Heart left ventricle (tissue), 16 donors: ENCODE data around the gene EID2B. TPM values are rescaled to one million over a fixed set of nuclear protein-coding genes. Genes with fewer than 3 reads are reported as not detected.

Source experiments
- ATAC-seq, 4 donors: fragments of 200-7000 bp; cut with Tn5 transposase; one replicate each; pipeline ENCODE4 v1.9.1; 2020 to 2022; ENCODE audit warnings: moderate library complexity in 4 of 4, mild to moderate bottlenecking in 3 of 4, moderate number of reproducible peaks in 1 of 4
- DNase-seq, 5 donors: peaks; one replicate each; pipeline ENCODE4 v3.0.0-alpha.2; 2020
- H3K27ac ChIP-seq, 12 donors: fragments of 200-600 bp; sonication (generic) in 4 of 12; one replicate each; pipeline versions ENCODE4 v1.5.0 to v1.8.0; 2016 to 2022; ENCODE audit warnings: mild to moderate bottlenecking in 2 of 12
- H3K27me3 ChIP-seq, 9 donors: fragments of 200-600 bp; sonication (generic) in 2 of 9; one replicate each; pipeline versions ENCODE4 v1.5.1 to v1.8.0; 2016 to 2022; ENCODE audit warnings: mild to moderate bottlenecking in 3 of 9
- H3K36me3 ChIP-seq, 9 donors: fragments of 200-600 bp; sonication (generic) in 2 of 9; one replicate each; pipeline versions ENCODE4 v1.5.0 to v1.8.0; 2018 to 2022; ENCODE audit warnings: mild to moderate bottlenecking in 2 of 9
- H3K4me1 ChIP-seq, 12 donors: fragments of 200-600 bp; sonication (generic) in 4 of 12; one replicate each; pipeline versions ENCODE4 v1.5.0 to v1.8.0; 2016 to 2022; ENCODE audit warnings: mild to moderate bottlenecking in 3 of 12
- H3K4me3 ChIP-seq, 12 donors: fragments of 200-600 bp; sonication (generic) in 4 of 12; one replicate each; pipeline versions ENCODE4 v1.5.0 to v1.8.0; 2017 to 2022; ENCODE audit warnings: mild to moderate bottlenecking in 9 of 12, moderate library complexity in 4 of 12
- H3K9me3 ChIP-seq, 12 donors: fragments of 200-600 bp; sonication (generic) in 4 of 12; one replicate each; pipeline versions ENCODE4 v1.5.0 to v1.8.0; 2016 to 2022; ENCODE audit warnings: mild to moderate bottlenecking in 1 of 12
- CTCF ChIP-seq, 12 donors: fragments of 200-600 bp; sonication (generic) in 4 of 12; IDR thresholded peaks; one replicate each; pipeline versions ENCODE4 v1.5.0 to v1.8.0; 2018 to 2022; ENCODE audit warnings: antibody characterized with exemption in 12 of 12, mild to moderate bottlenecking in 5 of 12
- POLR2A ChIP-seq, 2 donors: fragments of 450-650 bp; IDR thresholded peaks; one replicate each; pipeline ENCODE4 v1.6.1; 2017; ENCODE audit warnings: antibody characterized with exemption in 2 of 2, mild to moderate bottlenecking in 2 of 2, moderate library complexity in 2 of 2
- WGBS, 4 donors: extraction: QIAGEN DNeasy Blood & Tissue Kit in 2 of 4; methylation state at CpG; one replicate each; pipeline versions ENCODE4 v1.1.5 to v1.1.7; 2013 to 2018; 5-methylcytosine and 5-hydroxymethylcytosine counted together
- intact Hi-C, 10 donors: fragments of 100-400 bp; cut with DNase I; formaldehyde crosslinking; loops; one replicate each; pipeline versions ENCODE4 v1.11.1 to v1.14.2; 2022
- polyA plus RNA-seq, 2 donors: library from polyadenylated mRNA; stranded (reverse); fragments of 200-250 nt; gene quantifications; one replicate each; pipeline ENCODE4 v1.2.3, GENCODE V29; 2013
- total RNA-seq, 9 donors: library from RNA; depleted of rRNA in 2 of 9; stranded (reverse); fragments of >200 nt in 2 of 9; fragmentation: NEBNext Ultra II Directional in 3 of 9; extraction: Animal tissue kit (Norgen Biotek cat#: 25700) in 3 of 9; gene quantifications; one replicate each; pipeline versions ENCODE4 v1.1.0 to v1.2.4, GENCODE V29; 2016 to 2023
- donor health status: ischemic (EF 13 %, LVEDD 7.1; RV severe dilation, severe dysfunction).
- donor health status: healthy with polysubstance abuse.
- donor health status: DM: no; HTN: yes; CAD: no.
- donor health status: DM: no; HTN: no; CAD: no.
- donor health status: ischemic (EF 25% LVEDD 6.9; RV normal size, moderate dysfunction).
- donor health status: ischemic (EF 25% LVEDD 5.7; RV mildly dilated, moderate dysfunction).
- donor health status: healthy.
- donor health status: DM: yes; HTN: yes; CAD: no.
- donor health status: ischemic (EF 35%, LVEDD 5.7; RV mildly dilated, moderate dysfunction).
- donor health status: nonischemic (EF 11% LVEDD 7.7; RV severe dilation, severe dysfunction).
- donor health status: DM: yes; HTN: yes; CAD: no.
- donor health status: PGD.
- donor health status: ischemic (EF 29% LVEDD 5.4; RV normal size, mild dysfunction).
- donor health status: nonischemic (EF 23%, LVEDD 6.1; RV moderate dilation, normal function).

Gene EID2B
- total and polyA plus RNA-seq, 11 donors: 1.1 to 5.1 (median 2.7) TPM

- 55 to 71% (median 63%) methylated on average over 1 of the region's 1 CpG for WGBS, 4 donors
- ATAC-seq (no peak), DNase-seq (no peak)
- Histone ChIP-seq H3K4me1 (peaks cover 0 to 7% (median 3%) of the 10 kb centered on the region in 12 donors), H3K9me3 (no peaks in the 10 kb centered on the region), H3K27me3 (peaks cover 0 to 5% (median 0%) of the 10 kb centered on the region in 9 donors), H3K4me3 (no peak overlapping the region), H3K27ac (no peak overlapping the region), H3K36me3 (no peaks in the 10 kb centered on the region)
- TF ChIP-seq POLR2A (IDR thresholded peaks at IDR 0.05): no peak
- TF ChIP-seq CTCF (IDR thresholded peaks at IDR 0.05): no peak
- intact Hi-C loops: loop anchor here in 3 of 10 donors (5.0 to 10.0 kb wide), 2 partner anchors 300 to 418 kb away; partner anchors contain the start of genes FBL (in 2 of the 3) and PAK4 (in 1 of the 3)
These were observed 12.3 kb upstream of the EID2B start for GRCh38 chr19:39544911-39545310.

GRCh38 chr19:39544226-39544903 is 11.7 kb upstream of the EID2B start:
- Histone ChIP-seq H3K9me3 (no peaks in the 10 kb centered on the region), H3K4me1 (peaks cover 0 to 7% (median 3%) of the 10 kb centered on the region in 12 donors), H3K27me3 (peaks cover 0 to 5% (median 0%) of the 10 kb centered on the region in 9 donors), H3K27ac (no peak overlapping the region), H3K36me3 (no peaks in the 10 kb centered on the region), H3K4me3 (no peak overlapping the region)
- 88 to 90% (median 89%) methylated on average over 7 of the region's 7 CpGs for WGBS, 4 donors
- ATAC-seq: no peak
- TF ChIP-seq CTCF (IDR thresholded peaks at IDR 0.05) (no peak), POLR2A (IDR thresholded peaks at IDR 0.05) (no peak)
- no peak for DNase-seq
- intact Hi-C loops: loop anchor here in 3 of 10 donors (5.0 to 10.0 kb wide), 2 partner anchors 300 to 417 kb away; partner anchors contain the start of genes FBL (in 2 of the 3) and PAK4 (in 1 of the 3)

- H3K4me3 ChIP-seq: no peak overlapping the region
- WGBS, 4 donors: 90 to 93% (median 92%) methylated on average over 3 of the region's 3 CpGs
- ATAC-seq (no peak), DNase-seq (no peak)
- intact Hi-C loops: loop anchor here in 3 of 10 donors (5.0 to 10.0 kb wide), 2 partner anchors 301 to 416 kb away; partner anchors contain the start of genes FBL (in 2 of the 3) and PAK4 (in 1 of the 3)
- H3K36me3 ChIP-seq: no peaks in the 10 kb centered on the region
- peaks cover 0 to 15% (median 10%) of the 10 kb centered on the region in 12 donors for H3K4me1 ChIP-seq
- TF ChIP-seq POLR2A (IDR thresholded peaks at IDR 0.05) (no peak), CTCF (IDR thresholded peaks at IDR 0.05) (no peak)
- peaks cover 0 to 5% (median 0%) of the 10 kb centered on the region in 9 donors for H3K27me3 ChIP-seq
- H3K9me3 ChIP-seq: no peaks in the 10 kb centered on the region
- no peak overlapping the region for H3K27ac ChIP-seq
These were observed 10.8 kb upstream of the EID2B start for GRCh38 chr19:39543477-39543857.

GRCh38 chr19:39542206-39542605 is 9.6 kb upstream of the EID2B start:
- intact Hi-C loops: loop anchor here in 3 of 10 donors (5.0 to 10.0 kb wide), 2 partner anchors 303 to 415 kb away; partner anchors contain the start of genes FBL (in 2 of the 3) and PAK4 (in 1 of the 3)

More at GRCh38 chr19:39542206-39542605, 9.6 kb upstream of the EID2B start:
- no peaks in the 10 kb centered on the region for H3K36me3 ChIP-seq
- peak overlapping the region in 4 of 12 donors; percentile 15 to 34 (median 22) for H3K27ac ChIP-seq
- no peak for TF ChIP-seq CTCF (IDR thresholded peaks at IDR 0.05)
- no peak for TF ChIP-seq POLR2A (IDR thresholded peaks at IDR 0.05)
- peaks cover 0 to 24% (median 18%) of the 10 kb centered on the region in 12 donors for H3K4me1 ChIP-seq
- no peaks in the 10 kb centered on the region for H3K9me3 ChIP-seq
- peaks cover 0 to 5% (median 0%) of the 10 kb centered on the region in 9 donors for H3K27me3 ChIP-seq
- no peak overlapping the region for H3K4me3 ChIP-seq
- ATAC-seq (no peak), DNase-seq (no peak)
- 51 to 72% (median 60%) methylated on average over 2 of the region's 2 CpGs for WGBS, 4 donors
